ENCODE measurements around the gene SYPL2. TPM values are rescaled to one million over a fixed set of nuclear protein-coding genes. Genes with fewer than 3 reads are reported as not detected.

The SYPL2 gene
- total and polyA plus RNA-seq, 2 donors (not counting 1 experiment from before 2014, with no cell fraction given): not detected

DNA sequence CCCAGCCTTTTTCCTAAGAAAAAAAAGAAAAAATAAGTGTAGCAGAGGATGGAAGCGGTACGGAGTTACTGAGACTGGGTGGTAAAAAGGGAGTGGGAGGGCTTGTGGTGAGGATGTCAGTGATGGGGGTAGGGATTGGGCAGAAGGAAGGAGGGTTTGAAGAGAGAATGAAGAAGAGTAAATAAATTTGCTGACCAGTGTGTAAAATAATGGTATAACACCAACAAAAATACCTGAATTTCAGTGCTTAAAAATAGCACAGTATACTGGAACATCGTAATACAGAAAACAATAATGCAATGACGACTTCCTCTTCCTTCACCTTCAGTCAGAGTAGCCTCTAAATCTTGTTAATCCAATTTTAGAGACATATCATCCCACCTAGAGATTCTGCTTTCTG, 18.8 kb upstream of the SYPL2 start:
- ATAC-seq (ENCODE audit: low read depth) (no peak), DNase-seq (no peak)
- H2AFZ ChIP-seq (ENCODE audit: insufficient read depth, low read depth, low read length, poor library complexity, severe bottlenecking): no peak overlapping the region
- no peaks in the 10 kb centered on the region for H3K79me2 ChIP-seq (ENCODE audit: control insufficient read depth, insufficient read depth, low read length)
- intact Hi-C loops (cut with micrococcal nuclease): no loop called here
- no peaks in the 10 kb centered on the region for H3K4me1 ChIP-seq (ENCODE audit: control insufficient read depth in 2 of 2, insufficient read depth in 2 of 2, low read length in 2 of 2)
- peaks cover 2% of the 10 kb centered on the region for H3K9me3 Mint-ChIP-seq (ENCODE audit: insufficient read depth)
- peaks cover 0 to 32% (median 29%) of the 10 kb centered on the region in 4 experiments for H3K27me3 ChIP-seq (replicated peaks in 1 of 4; ENCODE audit: control extremely low read depth in 1 of 4, control insufficient read depth in 3 of 4, insufficient read depth in 4 of 4, low read length in 3 of 4)
- ChIA-PET CTCF (no interaction called here), POLR2A (no interaction called here)
- no peak overlapping the region for H3K4me2 ChIP-seq (replicated peaks; ENCODE audit: low read depth, low read length, poor library complexity, severe bottlenecking)
- H3K4me3 Mint-ChIP-seq: no peak overlapping the region
- no peak for TF ChIP-seq EZH2 (IDR thresholded peaks at IDR 0.05; ENCODE audit: borderline replicate concordance, insufficient read depth, low read depth, low read length, poor library complexity, severe bottlenecking)
- TF ChIP-seq CTCF (IDR thresholded peaks at IDR 0.05): no peak
- no peaks in the 10 kb centered on the region for H3K4me1 Mint-ChIP-seq
- no peak overlapping the region for H3K9ac ChIP-seq (ENCODE audit: low read length)
- no peak overlapping the region for H3K27ac Mint-ChIP-seq
- H3K9me3 ChIP-seq (ENCODE audit: control extremely low read depth in 1 of 3, control insufficient read depth in 2 of 3, insufficient read depth in 1 of 3, low read length in 2 of 3): peaks cover 0 to 6% (median 1%) of the 10 kb centered on the region in 3 donors
- H4K20me1 ChIP-seq (ENCODE audit: control insufficient read depth, insufficient read depth, low read length, poor library complexity, severe bottlenecking): no peaks in the 10 kb centered on the region
- H3K4me3 ChIP-seq (ENCODE audit: control extremely low read depth in 1 of 5, extremely low read depth in 1 of 5, insufficient read depth in 1 of 5, low read depth in 2 of 5, low read length in 4 of 5): no peak overlapping the region
- peaks cover 37% of the 10 kb centered on the region for H3K27me3 Mint-ChIP-seq
- H3K27ac ChIP-seq (ENCODE audit: low read length in 2 of 2): no peak overlapping the region
- 58% methylated on average over 3 of the region's 4 CpGs for WGBS (ENCODE audit: insufficient coverage)
- H3K36me3 ChIP-seq (replicated peaks in 1 of 2; ENCODE audit: control extremely low read depth in 1 of 2, control insufficient read depth in 1 of 2, extremely low read depth in 1 of 2, insufficient read depth in 2 of 2, low read length in 1 of 2): no peaks in the 10 kb centered on the region

DNA sequence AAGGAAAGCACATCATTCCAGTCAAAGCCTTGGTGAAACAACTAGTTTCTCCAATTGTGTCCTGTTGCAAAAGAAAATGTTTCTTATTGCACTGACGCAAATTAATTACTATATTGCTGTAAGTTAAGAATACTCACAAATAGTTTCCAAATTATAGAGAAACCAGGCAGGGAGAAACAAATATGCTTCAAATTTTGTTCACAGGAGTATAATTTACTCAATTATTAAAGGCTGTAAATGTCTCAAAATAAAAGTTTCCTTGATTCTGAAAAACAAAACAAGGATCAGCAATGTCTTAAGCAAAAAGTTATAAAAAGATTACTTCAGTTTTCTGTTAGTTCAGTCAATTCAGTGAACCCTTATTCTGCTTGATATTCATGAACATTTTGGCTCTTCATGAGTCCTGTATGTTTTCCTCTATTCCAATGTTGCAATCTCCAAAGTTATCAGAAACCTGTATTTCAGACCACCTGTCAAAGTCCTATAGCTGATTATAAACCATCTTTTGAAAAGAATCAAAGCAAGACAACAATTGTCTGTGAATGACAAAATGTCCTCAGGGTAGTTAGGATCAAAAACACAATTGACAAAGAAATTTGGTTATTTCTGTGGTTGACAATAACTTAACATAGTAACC, 11.7 kb upstream of the SYPL2 start:
- Histone ChIP-seq H3K27ac (ENCODE audit: low read length in 2 of 2) (no peak overlapping the region), H3K4me2 (replicated peaks; ENCODE audit: low read depth, low read length, poor library complexity, severe bottlenecking) (no peak overlapping the region), H3K79me2 (ENCODE audit: control insufficient read depth, insufficient read depth, low read length) (no peaks in the 10 kb centered on the region), H4K20me1 (ENCODE audit: control insufficient read depth, insufficient read depth, low read length, poor library complexity, severe bottlenecking) (no peaks in the 10 kb centered on the region), H3K9me3 (ENCODE audit: control extremely low read depth in 1 of 3, control insufficient read depth in 2 of 3, insufficient read depth in 1 of 3, low read length in 2 of 3) (peaks cover 4 to 15% (median 14%) of the 10 kb centered on the region in 3 donors), H3K4me3 (ENCODE audit: control extremely low read depth in 1 of 5, extremely low read depth in 1 of 5, insufficient read depth in 1 of 5, low read depth in 2 of 5, low read length in 4 of 5) (no peak overlapping the region), H3K27me3 (replicated peaks in 1 of 4; ENCODE audit: control extremely low read depth in 1 of 4, control insufficient read depth in 3 of 4, insufficient read depth in 4 of 4, low read length in 3 of 4) (peaks cover 0 to 12% (median 10%) of the 10 kb centered on the region in 4 experiments), H3K36me3 (replicated peaks in 1 of 2; ENCODE audit: control extremely low read depth in 1 of 2, control insufficient read depth in 1 of 2, extremely low read depth in 1 of 2, insufficient read depth in 2 of 2, low read length in 1 of 2) (no peaks in the 10 kb centered on the region), H2AFZ (ENCODE audit: insufficient read depth, low read depth, low read length, poor library complexity, severe bottlenecking) (no peak overlapping the region), H3K9ac (ENCODE audit: low read length) (no peak overlapping the region), H3K4me1 (ENCODE audit: control insufficient read depth in 2 of 2, insufficient read depth in 2 of 2, low read length in 2 of 2) (no peaks in the 10 kb centered on the region)
- DNase-seq (no peak), ATAC-seq (ENCODE audit: low read depth) (no peak)
- TF ChIP-seq CTCF (IDR thresholded peaks at IDR 0.05) (no peak), EZH2 (IDR thresholded peaks at IDR 0.05; ENCODE audit: borderline replicate concordance, insufficient read depth, low read depth, low read length, poor library complexity, severe bottlenecking) (no peak)
- Mint-ChIP-seq H3K4me3 (no peak overlapping the region), H3K4me1 (no peaks in the 10 kb centered on the region), H3K27ac (no peak overlapping the region), H3K27me3 (peaks cover 36% of the 10 kb centered on the region), H3K9me3 (ENCODE audit: insufficient read depth) (peaks cover 9% of the 10 kb centered on the region)
- intact Hi-C loops (cut with micrococcal nuclease): no loop called here
- ChIA-PET POLR2A (no interaction called here), CTCF (no interaction called here)
- no CpG with 5 or more reads among the region's 1 CpG for WGBS (ENCODE audit: insufficient coverage)

Measured in B cell (primary cell).